ENCODE measurements around the gene GPSM1.

GRCh38 chr9:136333045-136333444, 5.7 kb downstream of the GPSM1 start:
- TF ChIP-seq, protein P1, sequence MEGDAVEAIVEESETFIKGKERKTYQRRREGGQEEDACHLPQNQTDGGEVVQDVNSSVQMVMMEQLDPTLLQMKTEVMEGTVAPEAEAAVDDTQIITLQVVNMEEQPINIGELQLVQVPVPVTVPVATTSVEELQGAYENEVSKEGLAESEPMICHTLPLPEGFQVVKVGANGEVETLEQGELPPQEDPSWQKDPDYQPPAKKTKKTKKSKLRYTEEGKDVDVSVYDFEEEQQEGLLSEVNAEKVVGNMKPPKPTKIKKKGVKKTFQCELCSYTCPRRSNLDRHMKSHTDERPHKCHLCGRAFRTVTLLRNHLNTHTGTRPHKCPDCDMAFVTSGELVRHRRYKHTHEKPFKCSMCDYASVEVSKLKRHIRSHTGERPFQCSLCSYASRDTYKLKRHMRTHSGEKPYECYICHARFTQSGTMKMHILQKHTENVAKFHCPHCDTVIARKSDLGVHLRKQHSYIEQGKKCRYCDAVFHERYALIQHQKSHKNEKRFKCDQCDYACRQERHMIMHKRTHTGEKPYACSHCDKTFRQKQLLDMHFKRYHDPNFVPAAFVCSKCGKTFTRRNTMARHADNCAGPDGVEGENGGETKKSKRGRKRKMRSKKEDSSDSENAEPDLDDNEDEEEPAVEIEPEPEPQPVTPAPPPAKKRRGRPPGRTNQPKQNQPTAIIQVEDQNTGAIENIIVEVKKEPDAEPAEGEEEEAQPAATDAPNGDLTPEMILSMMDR (conservative IDR thresholded peaks at IDR 0.05) = no peak
- TF ChIP-seq ZFX (IDR thresholded peaks at IDR 0.05) = no peak

All from C4-2B (cell line).